GM21786 (cell line): ENCODE measurements around the gene ALG14.
"Not testable (repeated sequence)": the region's sequence is repeated elsewhere in the genome, so short reads cannot be mapped to it uniquely, and the experiment has no call there.

Experiments
- ATAC-seq: cut with Tn5 transposase; IDR thresholded peaks from one replicate; pipeline ENCODE4 v1.9.1; 2021; ENCODE audit not compliant: unreplicated experiment

ALG14 gene

DNA sequence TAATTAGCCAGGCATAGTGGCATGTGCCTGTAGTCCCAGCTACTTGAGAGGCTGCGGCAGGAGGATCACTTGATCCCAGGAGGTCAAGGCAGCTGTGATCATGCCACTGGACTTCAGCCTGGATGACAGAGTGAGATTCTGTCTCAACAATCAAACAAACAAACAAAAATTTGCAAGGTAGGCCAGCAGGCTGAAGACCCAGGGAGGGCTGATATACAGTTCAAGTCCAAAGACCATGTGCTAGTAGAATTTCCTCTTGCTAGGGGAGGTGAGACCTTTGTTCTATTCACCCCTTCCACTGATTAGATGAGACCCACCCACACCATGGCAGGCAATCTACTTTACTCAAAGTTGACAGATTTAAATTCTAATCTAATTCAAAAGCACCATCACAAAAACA lies 114.7 kb downstream of the ALG14 start:
- no peak for ATAC-seq

DNA sequence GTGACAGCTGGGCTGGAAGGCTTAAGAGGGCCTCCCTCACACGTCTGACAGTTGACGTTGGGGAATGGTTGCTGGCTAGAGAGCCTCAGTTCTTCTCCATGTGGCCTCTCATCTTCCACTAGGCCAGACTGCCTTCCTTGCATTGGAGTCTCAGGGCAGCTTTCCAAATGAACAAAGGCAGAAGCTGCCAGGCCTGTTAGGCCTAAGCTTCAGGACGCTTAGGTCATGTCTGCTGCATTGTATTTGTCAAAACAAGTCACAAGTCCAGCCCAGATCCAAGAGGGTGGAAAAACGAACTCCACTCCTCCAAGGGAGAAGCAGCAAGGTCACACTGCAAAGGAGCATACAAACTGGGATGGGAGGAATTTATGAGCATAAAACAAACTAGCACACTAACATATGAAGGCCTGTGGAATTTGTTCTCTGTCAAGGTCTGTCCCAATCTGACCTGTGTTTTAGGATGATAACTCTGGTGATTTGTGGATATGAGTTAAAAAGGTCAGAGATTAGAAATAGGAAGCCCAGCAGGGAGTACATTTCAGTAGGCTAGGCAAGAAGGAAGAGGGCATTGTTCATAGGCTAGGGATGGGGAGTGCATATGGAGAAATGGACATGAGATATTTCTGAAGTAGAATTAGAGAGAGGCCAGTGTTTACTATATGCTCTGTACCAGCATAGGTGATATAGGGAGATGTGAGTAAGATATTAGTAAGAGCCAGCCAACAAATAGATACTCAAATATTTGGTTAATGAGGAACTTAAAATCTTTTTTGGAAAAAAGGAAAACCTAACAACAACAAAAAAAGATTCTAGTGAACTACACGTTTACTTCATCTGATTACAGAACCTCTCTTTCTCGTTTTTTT lies 116.8 kb downstream of the ALG14 start:
- no peak for ATAC-seq

DNA sequence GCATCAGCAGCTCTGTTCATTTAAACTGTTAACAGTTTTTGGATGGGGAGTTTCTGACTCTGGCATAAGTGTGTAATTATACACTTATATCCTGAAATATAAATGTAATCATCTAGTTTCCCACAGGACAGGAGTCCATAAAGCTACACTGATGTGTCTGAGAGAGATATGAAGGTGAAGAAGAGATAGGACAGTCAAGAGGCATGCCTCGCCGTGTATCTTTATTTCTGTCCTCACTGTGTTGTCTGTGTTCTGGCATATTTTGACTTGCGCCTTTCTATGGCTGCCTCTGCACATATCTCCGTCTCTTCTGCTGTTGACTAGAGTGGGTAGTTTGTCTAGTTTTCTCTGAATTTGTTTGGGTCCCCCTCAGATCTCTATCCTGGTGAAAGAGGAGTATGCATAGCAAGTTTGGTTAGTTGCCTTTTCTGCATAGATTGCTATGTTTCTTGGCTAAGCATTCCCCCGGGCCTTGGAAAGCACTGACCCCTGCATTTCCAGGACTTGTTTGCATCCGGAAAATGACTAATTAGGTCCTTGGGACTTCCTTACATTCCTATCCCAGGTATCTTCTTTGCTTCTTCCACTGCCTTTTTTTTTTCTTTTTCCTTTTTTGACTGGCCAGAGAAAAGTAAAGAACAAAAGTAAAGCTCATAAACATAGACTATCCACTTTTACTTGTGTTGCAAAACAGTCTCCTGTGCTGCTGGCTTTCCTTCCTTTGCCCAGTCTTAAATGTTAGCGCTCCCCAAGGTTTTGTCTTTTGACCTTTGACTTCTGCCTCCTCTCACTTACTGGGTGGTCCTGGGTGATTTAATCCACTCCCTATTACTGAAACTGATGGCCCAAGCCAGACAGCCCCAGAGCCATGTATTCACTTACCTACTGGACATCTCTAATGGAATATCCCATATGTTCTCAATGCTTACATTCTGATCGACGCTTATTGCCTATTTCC lies 118.2 kb downstream of the ALG14 start:
- no peak for ATAC-seq

DNA sequence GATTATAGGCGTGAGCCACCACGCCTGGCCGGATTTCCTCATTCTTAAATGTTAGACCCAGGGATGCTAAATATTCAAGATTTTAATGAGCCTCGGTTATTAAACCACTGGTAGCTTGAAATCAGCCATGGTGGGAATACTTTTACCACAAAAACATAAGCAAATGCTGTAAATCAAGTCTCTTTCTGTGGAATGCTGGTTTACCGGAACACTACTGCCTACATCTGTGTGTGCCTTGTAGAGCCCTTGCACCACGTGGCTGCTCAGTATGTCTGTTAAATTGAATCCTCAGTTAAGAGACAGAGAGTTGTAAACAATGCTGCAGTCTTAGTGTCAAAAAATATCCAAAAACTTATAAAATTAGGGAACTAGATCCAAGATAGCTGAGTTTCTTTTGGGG lies 119.0 kb downstream of the ALG14 start:
- ATAC-seq: no peak

DNA sequence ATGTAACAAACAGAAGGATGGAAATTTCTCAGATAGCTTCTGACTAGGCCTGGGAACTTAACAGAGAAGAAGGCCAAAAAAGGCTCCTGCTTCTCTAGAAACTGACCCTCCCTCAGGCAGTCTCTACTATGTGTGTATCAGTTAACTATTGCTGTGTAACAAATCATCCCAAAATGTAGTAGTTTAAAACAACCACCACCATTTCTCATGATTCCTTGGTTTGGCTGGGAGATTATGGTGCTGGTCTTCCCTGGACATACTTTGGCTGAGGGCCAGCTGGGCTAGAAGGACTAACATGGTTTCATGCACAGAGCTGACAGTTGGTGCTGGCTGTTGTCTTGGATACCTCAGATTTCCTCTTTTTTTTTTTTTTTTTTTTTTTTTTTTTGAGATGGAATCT lies 119.6 kb downstream of the ALG14 start:
- no peak for ATAC-seq

DNA sequence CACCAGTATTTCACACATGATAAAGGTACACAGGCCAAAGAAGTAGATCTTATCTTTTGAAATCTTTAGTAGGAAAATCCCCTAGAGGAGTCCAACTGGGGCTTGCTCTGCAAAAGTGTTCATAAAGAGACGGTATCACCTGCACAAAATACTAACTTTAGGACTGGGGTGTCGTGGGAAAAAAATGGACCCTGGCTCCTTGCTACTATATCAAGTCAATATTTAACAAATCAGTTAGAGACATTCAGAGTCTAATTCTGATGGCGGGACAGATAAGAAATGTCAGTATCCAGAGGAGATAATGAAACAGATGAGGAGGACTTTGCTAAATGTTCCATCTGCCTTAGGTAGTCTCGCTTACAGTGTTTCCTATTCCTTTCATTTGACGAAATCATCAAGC lies 120.2 kb downstream of the ALG14 start:
- no peak for ATAC-seq

DNA sequence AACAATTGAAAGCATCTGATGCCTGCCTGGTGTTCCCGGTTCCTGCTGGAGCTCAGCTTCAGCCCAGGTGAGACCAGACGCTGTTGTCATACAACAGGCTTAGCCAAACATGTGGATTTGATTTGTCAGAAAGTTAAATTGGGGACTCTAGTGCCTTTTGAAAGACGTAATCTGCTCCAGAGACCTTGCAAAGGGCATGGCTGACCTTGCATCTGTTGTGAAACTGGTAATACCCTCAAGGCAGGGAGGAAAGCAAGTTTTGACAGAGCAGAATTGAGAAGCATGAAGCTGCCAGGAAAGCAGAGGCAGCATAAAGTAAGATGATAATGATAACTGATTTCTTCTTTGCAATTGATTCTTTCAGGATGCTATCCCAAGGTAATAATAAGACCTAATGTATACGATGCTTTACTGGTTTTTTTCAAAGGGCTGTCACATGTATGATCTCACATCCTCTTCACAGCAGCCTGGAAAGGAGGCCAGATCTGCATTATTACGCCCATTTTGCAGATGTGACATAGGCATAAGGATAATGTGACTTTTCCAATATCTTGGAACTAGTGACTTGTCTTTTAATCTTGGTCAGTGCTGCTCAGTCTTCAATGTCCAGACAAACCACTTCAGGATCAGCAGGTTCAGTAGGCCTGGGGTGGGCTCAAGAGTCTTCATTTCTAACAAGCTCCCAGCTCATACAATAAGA lies 121.1 kb downstream of the ALG14 start:
- ATAC-seq: no peak

DNA sequence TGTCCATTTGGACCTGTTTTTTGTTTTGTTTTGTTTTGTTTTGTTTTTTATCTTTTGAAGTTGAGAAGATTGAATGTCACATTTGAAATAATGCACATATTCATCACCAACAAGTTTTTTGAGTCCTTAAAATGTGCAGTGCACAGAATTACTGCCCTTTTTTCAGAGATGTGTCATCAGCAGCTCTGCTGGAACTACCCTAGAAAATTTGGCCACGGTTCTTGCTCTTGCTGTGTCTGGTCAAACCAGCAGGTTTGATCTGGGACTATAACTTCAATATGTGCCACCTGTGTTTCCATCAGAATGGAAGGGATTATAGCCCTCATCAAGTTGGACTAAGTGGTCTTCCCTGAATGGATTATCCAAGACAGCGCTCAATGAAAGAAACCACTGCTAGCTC lies 121.7 kb downstream of the ALG14 start:
- ATAC-seq: no peak

DNA sequence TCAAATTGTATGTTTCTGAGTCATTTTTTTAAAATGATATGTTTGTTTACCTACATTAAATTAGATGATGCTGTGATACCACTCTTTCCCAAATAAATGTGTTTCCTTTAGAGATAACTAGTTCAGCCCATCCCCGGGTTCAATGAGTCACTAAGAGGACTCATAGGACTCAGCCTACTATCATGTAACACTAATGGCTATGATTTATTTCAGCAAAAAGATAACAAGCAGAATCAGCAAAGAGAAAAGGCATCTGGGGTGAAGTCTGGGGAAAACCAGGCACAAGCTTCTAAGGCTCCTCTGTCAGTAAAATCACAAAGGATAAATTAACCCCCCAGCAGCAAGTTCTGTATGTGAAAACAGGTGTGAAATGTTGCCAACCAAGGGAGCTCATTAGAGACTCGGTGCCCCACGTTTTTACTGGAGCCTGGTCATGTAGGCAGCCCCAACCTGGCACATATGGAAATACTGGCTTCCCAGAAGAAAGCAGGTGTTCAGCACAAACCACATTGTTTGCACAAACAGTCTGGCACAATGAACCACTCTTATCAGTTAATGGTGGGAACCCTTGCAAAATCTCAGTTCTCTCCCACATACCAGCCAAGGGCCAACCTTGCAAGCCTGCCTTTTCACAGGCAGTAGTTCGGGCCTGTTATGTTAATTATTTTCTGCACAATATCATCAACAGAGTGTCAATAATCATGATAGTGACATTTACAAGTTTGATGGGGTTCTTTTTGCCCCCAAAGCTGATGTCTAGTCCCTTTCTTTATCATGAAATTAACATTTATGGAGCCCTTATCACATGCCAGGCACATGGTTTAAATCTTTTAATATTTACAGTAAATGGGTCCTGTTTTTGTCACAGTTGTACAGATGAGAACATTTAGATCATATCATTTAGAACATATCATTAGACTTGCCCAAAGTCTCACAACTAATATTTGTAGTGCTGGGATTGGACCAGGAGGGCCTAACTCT lies 122.8 kb downstream of the ALG14 start:
- no peak for ATAC-seq

DNA sequence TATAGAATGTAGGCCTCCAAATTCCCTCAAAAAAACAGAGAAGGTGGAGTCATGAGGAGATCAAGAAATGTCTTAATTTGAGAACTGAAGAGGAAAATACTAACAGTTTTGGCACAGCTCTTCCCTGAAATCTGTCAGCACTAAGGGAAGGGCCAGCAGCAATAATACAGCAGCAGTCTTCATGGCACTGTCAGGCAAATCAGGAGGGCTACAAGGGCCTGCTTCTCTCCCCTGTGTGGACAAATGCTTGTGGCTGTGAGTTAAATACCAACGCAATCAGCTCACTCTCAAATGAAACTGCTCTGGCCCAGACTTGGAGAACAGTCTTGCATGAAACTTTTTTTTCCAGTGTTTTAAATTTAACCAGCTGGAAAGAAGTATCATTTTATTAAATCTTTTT lies 125.3 kb downstream of the ALG14 start:
- ATAC-seq: no peak

DNA sequence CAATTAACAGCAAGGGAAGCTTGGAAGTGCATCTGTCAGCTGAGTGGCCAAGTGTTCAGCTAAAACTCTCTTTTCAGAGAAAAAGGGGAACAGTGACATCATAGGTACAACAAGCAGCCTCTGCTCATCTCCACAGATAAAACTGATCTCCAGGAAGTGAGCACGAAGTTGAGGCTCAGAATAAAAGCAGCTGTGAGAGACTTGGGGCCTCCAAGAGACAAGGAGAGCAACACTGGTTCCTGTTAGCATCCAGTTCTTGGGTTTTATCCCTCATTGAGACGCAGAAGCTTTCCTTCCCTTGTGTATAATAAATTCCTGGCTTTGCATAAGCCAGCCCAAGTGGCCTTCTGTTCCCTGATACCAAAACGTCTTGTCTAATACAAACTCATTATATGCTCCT lies 125.9 kb downstream of the ALG14 start:
- no peak for ATAC-seq

DNA sequence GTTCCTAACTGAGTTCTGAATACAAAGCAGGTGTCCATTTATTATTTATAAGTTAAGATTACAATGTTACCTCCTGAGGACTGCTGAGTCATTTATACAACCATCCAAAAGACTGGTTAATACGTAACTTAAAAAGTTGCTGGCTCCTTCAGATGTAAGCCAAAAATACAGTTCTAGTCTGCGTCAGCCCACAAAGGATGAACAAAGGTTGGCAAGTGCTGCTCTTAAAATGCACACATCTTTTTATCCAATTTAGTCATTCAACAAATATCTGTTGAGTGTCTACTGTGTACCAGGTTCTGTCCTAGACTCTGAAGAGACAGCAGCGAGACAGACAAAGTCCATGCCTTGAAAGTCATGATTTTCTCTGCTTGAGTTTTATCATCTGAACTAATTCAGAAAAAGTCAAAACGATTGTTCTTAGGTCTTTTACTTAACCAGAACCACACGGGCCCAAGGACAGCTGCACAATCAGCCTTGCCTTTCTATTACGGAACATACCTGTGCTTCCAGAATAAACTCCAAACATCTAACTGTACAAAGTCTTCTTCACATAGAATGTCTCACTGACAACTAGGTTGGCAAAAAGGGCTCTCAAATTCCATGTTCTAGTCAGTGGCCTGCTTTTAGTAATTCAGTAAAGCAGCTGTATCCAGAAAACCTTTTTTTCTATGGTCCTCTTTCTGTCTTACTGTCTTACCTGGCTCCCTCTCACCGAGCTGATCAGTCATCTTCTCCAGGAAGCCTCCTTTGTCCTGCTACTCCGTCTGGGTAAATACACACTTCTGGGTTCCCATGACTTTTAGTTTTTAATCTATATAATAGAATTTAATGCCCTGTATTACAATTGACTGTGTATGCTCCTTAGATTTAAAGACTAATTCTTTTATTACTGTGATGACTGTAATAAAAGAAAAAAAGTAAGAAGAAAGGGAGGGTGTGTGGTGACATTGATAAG lies 130.3 kb downstream of the ALG14 start:
- no peak for ATAC-seq

DNA sequence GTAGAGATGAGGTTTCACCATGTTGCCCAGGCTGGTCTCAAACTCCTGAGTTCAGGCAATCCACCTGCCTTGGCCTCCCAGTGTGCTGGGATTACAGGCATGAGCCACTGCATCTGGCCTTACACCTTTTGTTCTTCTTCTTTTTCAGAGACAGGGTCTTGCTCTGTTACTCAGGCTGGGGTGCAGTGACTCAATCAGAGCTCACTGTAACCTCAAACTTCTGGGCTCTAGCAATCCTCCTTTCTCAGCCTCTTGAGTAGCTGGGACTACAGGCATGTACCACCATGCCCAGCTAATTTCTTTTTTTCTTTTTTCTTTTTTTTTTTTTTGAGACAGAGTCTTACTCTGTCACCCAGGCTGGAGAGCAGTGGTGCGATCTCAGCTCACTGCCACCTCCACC lies 131.3 kb downstream of the ALG14 start:
- ATAC-seq: not testable (repeated sequence)

DNA sequence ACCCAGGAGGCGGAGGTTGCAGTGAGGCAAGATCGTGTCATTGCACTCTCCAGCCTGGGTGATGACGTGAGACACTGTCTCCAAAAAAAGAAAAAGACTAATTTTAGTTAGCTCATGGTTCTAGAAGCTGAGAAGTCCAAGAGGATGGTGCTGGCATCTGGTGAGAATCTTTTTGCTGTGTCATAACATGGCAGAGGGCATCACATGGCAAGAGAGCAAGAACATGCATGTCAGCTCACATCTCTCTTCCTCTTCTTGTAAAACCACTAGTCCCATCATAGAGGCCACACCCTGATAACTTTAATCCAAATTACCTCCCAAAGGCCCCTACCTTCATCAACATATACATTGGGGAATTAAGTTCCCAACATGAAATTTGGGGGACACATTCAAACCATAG lies 132.0 kb downstream of the ALG14 start:
- ATAC-seq: no peak

DNA sequence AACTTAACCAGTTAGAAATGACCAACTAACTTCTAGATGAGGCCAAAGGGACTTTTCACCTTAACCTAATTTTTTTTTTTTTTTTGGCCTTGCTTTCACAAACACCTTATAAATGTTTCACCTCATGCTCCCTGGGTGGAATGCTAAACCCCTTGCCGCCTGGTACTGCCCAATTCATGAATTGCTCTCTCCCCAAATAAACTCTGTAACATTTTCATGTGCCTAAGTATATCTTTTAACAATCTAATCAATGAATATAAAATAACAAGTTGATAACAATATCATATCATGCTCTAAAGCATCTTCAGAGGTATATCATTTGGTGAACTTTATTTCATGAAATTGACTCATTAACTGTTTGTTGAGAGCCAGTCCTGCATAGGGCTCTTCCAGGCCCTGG lies 134.9 kb downstream of the ALG14 start:
- ATAC-seq: no peak

DNA sequence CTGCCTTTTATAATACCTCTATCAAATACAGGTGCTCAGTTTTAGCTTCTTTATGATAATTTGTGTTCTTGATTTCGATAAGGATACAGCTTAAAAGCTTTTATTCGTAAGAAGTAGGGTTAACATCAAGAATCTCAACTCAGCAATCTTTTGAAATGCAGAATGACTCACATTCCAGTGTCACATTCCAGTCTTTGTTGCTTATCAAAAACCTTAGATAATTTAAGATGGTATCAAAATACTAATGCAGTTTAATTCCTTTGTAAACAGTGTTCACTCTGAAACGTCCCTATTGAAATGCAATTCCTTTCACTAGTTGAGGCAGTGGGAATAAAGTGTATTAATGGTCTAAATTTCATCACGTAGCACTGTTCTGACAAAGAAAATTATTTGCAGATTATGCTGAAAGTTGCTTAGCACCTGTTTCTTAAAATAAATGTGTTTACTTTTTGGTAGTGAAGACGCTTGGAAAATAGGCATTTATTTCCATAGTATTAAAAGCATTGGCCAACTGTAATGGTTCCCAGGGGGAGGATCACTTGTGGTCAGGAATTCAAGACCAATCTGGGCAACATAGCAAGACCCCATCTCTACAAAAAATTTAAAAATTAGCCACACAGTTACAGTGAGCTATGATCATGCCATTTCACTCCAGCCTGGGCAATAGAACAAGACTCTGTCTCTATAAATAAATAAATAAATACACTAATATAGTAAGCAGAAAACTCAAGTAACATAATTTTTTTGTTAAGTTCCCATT lies 135.7 kb downstream of the ALG14 start:
- no peak for ATAC-seq

DNA sequence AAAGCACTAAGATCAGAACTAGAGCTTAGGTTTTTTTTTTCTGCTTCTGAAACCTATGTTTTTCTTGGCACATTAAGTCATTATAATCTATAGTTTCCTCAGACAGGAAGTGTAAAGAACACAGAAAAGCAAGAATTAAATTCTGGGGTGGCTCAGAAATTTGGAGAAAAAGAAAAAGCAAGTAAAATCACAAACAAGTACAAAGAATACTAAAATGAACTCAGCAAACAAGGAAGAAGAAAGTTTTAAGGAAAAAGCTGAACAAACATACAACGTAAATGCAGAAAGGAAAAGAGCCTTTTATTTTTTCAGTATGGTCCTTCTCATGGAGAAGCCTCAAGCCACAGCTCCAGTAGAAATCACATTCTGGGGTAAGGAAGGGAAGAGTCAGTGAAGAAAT lies 137.3 kb downstream of the ALG14 start:
- ATAC-seq: no peak

DNA sequence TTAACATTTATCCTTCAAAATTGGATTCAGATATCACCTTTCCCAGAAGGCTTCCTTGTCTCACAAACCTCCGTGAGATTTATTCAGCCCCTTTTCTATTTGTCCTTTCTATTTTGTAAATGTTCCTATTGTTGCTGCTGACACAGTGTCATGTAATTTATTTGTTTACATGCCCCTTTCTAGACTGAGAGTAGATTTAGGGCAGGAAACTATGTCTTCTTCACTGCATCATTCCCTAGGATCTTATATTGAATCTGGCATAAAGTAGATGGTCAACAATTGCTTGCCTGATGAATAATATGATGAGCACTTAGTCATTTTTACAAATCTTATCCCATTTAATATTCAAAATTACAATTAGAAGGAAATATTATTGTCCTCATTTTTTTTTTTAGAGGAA lies 137.7 kb downstream of the ALG14 start:
- ATAC-seq: no peak
